NCI-H446 treated with DMSO at 0.1 percent for 48 hours (cell line): ENCODE measurements around the gene SFSWAP.

Source experiments
- DNase-seq: peaks from one replicate; lab custom pipeline; 2025; lab: John Stamatoyannopoulos, UW

SFSWAP gene

DNA sequence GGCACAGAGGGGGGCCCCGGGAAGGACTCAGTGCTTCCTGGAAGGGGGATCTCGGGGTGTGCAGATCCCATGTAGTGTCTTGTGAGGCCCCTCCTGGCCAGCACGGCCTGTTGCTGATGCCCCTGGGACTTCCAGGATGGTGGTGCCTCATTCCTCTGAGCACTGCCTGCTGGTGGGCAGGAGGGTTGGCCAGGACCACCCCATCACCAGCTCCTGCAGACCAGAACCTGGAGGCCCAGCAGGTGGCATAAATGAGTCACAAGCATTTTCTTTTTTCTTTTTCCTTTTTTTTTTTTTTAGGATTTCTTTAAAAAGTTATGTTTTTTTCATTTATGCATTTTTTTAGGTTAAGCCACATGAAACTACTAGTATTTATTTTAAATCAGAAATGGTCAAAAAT is 125.3 kb downstream of the SFSWAP start:
- no peak for DNase-seq

DNA sequence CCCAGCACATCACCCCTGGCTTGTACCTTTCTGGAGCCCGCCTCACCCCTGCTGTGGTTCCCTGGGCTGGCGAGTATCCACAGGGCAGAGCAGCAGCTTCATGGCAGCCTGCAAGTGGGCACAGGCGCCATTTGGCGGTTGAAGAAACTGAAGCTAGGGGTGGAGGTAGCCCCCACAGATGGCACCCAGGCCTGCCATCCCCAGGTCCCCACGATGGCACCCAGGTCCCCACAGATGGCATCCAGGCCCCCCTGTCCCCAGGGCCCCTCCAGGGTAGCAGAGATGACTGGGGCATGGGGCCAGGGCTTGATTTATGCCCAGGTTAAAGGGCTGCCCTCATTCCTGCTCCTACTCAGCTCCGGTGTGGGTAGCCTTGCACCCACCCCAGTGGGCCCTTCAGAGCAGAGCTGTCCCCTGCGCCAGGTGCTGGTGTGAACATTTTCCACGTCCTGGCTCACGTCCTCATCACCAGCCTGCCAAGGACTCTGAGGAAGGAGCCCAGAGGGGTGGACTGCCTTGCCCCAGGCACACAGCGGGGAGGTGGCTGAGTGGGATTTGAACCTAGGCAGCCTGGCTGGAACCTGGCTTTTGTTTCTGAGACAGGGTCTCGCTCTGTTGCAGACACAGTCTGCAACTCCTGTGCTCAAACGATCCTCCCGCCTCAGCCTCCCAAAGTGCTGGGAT is 126.0 kb downstream of the SFSWAP start:
- DNase-seq: no peak

DNA sequence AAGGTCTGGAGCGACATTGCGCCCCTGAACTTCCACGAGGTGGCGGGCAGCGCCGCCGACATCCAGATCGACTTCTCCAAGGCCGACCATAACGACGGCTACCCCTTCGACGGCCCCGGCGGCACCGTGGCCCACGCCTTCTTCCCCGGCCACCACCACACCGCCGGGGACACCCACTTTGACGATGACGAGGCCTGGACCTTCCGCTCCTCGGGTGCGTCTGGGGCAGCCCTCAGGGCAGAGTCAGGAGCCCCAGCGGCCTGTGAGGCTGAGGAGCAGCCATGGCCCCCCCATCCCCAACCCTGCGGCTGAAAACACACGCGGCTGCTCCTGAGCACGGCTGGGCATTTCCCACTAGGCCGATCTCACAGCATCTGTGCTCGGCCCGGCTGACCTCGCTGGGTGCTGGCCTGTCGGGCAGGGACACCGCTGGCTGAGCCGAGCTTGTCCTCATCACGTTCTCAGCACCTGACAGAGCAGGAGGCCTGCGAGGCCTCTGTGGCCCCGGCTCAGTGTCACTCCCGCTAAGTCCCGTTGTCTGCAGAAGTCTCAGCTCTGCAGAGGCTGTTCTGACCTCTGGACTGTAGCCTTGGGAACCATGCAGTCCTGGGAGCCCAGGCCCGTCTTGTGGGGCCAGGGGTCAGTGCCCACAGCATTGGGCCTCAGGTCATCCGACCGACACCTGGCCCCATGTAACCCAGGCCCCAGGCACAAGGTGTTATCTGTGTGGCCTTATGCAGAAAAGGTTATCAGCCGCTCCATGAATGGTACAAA is 129.9 kb downstream of the SFSWAP start:
- no peak for DNase-seq

DNA sequence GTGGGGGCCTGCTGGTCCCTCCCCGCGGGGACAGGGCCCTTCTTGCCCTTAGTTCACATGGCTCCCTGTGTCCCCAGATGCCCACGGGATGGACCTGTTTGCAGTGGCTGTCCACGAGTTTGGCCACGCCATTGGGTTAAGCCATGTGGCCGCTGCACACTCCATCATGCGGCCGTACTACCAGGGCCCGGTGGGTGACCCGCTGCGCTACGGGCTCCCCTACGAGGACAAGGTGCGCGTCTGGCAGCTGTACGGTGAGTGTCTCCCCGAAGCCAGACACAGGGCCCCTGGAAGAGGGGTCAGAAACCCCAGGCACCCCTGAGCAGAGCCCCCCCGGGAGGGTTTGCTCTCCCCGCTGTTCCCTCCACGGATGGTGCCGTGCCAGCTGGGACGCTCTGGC is 130.7 kb downstream of the SFSWAP start:
- no peak for DNase-seq

DNA sequence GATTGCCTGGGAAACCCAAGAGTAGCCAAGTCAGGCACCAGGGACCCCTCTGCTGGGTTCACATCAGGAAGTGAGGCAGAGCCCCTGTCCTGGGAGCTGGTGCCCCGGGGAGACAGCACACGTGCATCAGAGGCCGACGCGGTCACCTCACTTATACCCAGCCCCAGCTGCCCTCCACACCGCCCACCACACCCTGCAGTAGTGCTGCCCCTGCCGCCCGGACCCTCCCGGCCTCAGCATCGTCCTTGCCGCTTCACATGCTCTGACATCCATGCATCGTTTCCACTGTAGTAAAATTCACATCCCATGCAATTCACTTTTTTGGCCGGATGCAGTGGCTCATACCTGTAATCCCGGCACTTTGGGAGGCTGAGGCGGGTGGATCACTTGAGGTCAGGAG is 131.3 kb downstream of the SFSWAP start:
- DNase-seq: no peak

DNA sequence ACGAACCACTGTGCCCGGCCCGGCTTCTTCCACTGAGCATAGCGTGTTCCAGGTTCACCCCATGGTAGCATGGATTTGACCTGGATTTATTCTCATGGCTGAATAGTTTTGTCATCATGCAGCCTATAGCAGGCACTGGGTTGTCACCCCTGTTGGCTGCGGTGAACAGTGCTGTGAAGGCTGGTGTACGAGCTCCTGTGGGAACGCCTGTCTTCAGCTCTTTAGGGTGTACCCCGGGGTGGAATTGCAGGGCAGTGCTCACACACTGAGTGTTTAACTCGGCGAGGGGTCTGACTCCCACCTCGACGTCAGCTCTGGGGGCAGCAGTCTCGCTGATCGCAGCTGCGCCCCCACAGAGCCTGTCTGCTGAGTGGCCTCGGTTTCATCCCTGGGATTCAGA is 132.6 kb downstream of the SFSWAP start:
- no peak for DNase-seq

DNA sequence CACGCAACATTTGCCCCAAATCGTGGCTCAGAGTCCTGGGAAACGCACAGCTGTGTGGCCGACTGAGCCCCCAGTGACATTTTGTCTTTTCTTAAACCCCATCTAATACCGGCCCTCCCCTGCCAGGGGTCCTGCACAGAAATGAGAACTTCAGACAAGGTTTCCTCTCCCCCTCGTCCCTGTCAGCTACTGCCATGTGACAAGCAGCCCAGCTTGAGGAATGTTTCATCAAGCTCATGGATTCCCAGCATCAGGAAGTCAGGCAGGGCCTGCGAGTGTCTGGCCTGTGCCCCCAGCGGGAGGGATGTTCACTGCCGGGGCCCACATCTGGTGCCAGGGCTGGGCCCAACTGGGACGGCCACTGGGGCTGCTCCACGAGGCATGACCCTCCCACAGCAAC is 133.2 kb downstream of the SFSWAP start:
- DNase-seq: no peak

DNA sequence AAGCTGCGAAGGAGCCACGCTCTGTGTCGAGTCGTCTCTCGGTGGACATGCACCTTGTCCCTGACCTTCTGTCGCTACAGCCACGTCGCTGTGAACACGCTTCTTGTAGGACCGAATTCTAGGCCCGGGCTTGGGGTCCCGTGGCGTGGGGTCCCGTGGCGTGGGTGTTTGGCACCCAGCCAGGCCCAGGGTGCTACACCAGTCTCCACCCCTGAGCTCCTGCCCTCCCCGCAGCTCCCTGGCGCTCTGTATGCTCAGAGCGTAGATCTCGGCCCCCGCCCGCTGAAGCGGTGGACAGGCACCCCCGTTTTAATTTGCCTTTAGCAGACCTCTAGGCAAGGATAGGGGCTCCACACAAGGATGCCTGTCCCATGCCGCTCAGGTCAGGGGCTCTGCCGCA is 133.8 kb downstream of the SFSWAP start:
- no peak for DNase-seq

DNA sequence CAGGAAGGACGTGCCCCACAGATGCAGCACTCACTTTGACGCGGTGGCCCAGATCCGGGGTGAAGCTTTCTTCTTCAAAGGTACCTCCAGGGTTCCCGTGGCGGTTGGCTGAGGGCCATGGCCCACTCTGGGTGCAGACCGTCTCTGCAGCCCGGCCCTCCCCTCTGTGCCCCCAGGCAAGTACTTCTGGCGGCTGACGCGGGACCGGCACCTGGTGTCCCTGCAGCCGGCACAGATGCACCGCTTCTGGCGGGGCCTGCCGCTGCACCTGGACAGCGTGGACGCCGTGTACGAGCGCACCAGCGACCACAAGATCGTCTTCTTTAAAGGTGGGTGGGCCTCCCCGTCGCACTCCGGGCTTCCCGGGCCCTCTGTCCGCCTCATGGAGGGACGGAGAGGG is 134.2 kb downstream of the SFSWAP start:
- DNase-seq: no peak

DNA sequence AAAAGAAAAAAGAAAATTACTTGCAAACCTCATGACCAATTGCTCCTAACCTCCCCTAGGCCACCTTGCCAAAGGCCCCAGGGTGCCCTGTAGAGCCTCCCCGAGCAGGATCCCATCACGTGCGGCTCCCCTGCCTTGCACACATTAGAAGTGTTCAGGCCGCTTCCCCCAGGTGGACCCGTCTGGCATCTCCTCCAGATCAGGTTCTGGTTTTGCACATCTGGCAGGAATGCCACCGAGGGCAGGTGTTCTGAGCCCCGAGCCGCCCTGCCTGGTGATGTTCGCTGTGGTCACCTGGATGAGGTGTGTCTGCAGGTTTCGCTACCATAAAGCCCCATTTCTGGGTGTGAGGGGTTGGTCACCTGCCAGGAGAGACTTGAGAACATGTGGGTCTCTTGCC is 136.6 kb downstream of the SFSWAP start:
- DNase-seq: no peak

DNA sequence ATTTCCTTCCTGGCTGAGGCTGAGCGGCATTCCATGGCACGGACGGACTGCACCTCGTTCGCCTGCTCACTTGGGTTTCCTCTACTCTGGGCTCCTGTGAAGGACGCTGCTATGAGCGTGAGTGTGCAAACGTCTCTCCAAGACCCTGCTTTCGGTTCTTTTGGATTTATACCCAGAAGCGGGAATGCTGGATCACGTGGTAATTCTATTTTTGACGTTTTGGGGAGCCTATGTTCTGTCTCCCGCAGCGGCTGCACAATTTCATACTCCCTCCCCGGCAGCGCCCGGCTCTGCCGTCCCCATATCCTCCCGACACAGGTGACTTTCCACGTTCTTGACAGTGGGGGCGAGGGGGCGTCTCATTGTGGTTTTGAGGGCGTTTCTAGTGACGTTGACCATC is 137.9 kb downstream of the SFSWAP start:
- no peak for DNase-seq
